Panc1 (cell line): ENCODE results near the gene ZFHX3. TPM values are rescaled to one million over a fixed set of nuclear protein-coding genes. Genes with fewer than 3 reads are reported as not detected.

Experiments
- ATAC-seq: fragments of 200-7000 bp; cut with Tn5 transposase; 2 replicates; pipeline ENCODE4 v1.9.1; 2020; ENCODE audit warnings: mild to moderate bottlenecking, moderate library complexity
- BruUV-seq: library from RNA; stranded (reverse); fragments of 400-500 nt; replicated peaks from 2 replicates; lab custom pipeline; 2021; lab: Mats Ljungman, UMichigan
- CTCF ChIA-PET: fragments of 300-600 bp; sonication (Branson Sonifier 250); formaldehyde crosslinking; loops from one replicate; lab custom pipeline; 2022; ENCODE audit warnings: antibody characterized with exemption; lab: Charles Lee
- POLR2A ChIA-PET: fragments of 300-600 bp; sonication (Branson Sonifier 250); formaldehyde crosslinking; loops from one replicate; lab custom pipeline; 2022; ENCODE audit warnings: antibody characterized with exemption; lab: Charles Lee
- DNase-seq: peaks from one replicate; pipeline ENCODE4 v3.0.0-alpha.2; 2010; ENCODE audit warnings: low read depth, low spot score
- H3K27ac ChIP-seq: 2 replicates; pipeline ENCODE4 v1.5.1; 2011; ENCODE audit warnings: mild to moderate bottlenecking, low read length, inconsistent platforms
- H3K27me3 ChIP-seq: fragments of 200-500 bp; sonication (Bioruptor generic); 2 replicates; pipeline ENCODE4 v1.6.0; 2014; ENCODE audit warnings: low read length, inconsistent platforms; ENCODE audit not compliant: control insufficient read depth, insufficient read depth
- H3K36me3 ChIP-seq: fragments of 200-500 bp; sonication (Bioruptor generic); 2 replicates; pipeline ENCODE4 v1.5.1; 2014; ENCODE audit warnings: inconsistent platforms, mild to moderate bottlenecking, low read length, moderate library complexity; ENCODE audit not compliant: control insufficient read depth, insufficient read depth
- H3K4me1 ChIP-seq: 2 replicates; pipeline ENCODE4 v1.5.1; 2011; ENCODE audit warnings: inconsistent platforms, mild to moderate bottlenecking, low read length, moderate library complexity; ENCODE audit not compliant: control insufficient read depth, insufficient read depth
- H3K4me3 ChIP-seq, 2 experiments: 2 replicates each; pipeline ENCODE4 v1.5.1; 2011 to 2012; ENCODE audit warnings: low read depth in 2 of 2, low read length in 2 of 2, mild to moderate bottlenecking in 2 of 2, inconsistent platforms in 1 of 2, moderate library complexity in 1 of 2
- H3K9me3 ChIP-seq: fragments of 200-500 bp; sonication (Bioruptor generic); 2 replicates; pipeline ENCODE4 v1.5.1; 2014; ENCODE audit warnings: low read depth, mild to moderate bottlenecking, inconsistent platforms, low read length, moderate library complexity; ENCODE audit not compliant: control insufficient read depth, insufficient read depth
- POLR2AphosphoS5 ChIP-seq: IDR thresholded peaks from 2 replicates; pipeline ENCODE4 v1.6.1; 2012; ENCODE audit warnings: mild to moderate bottlenecking, low read depth, low read length, moderate library complexity
- SIN3A ChIP-seq: IDR thresholded peaks from 2 replicates; pipeline ENCODE4 v1.6.1; 2012; ENCODE audit warnings: low read depth, mild to moderate bottlenecking, low read length, moderate library complexity, borderline replicate concordance; ENCODE audit not compliant: insufficient read depth
- TCF7L2 ChIP-seq: IDR thresholded peaks from 2 replicates; pipeline ENCODE4 v1.6.1; 2011; ENCODE audit warnings: mild to moderate bottlenecking, low read depth, low read length, inconsistent platforms
- in situ Hi-C: cut with HindIII; loops from 2 replicates; pipeline ENCODE4 v1.10.0; 2016; ENCODE audit warnings: low sequenced_read_pairs, low pct_unique_long_range_greater_than_20kb
- intact Hi-C: fragments of 100-400 bp; cut with micrococcal nuclease; formaldehyde crosslinking; loops from one replicate; pipeline ENCODE4 v1.10.0; 2022; ENCODE audit not compliant: unreplicated experiment
- total RNA-seq: library from RNA; stranded (reverse); gene quantifications from one replicate; pipeline ENCODE4 v1.2.1, GENCODE V29; 2021; ENCODE audit not compliant: unreplicated experiment
- TF ChIP-seq, protein P1 (sequence below), 2 experiments: IDR thresholded peaks; 2 replicates each; pipeline ENCODE4 v1.6.1; 2011 to 2012; ENCODE audit warnings: low read depth in 2 of 2, control low read depth in 1 of 2, low read length in 1 of 2, mild to moderate bottlenecking in 1 of 2, moderate library complexity in 1 of 2; ENCODE audit not compliant: insufficient read depth in 1 of 2
- TF ChIP-seq, protein P2 (sequence below): fragments of 450-650 bp; IDR thresholded peaks from 2 replicates; pipeline ENCODE4 v1.5.1; 2017; ENCODE audit warnings: mild to moderate bottlenecking

ZFHX3 gene
- total RNA-seq, 1 experiment from 2014 or later: 7.1 TPM

DNA sequence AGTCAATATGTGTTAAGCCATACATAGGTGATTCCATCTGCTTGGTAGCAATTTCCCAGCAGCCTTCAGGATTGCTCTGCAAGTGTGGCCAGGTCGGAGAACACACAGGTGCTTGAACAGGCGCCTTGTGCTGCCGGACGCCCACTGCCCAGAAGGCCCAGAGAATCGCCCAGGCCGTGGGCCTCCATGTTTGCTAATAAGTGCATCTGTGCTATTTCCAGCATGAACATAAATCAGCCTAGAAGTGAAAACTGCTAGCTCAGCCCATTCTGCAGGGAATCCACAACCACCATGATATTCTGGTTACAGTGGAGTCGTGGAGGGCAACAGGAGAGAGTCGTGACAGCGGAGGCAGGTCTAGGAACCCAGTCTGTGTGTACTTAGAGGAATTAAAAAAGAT is 78.1 kb downstream of the ZFHX3 start:
- Histone ChIP-seq H3K27me3 (no peaks in the 10 kb centered on the region), H3K9me3 (no peaks in the 10 kb centered on the region), H3K4me3 (no peak overlapping the region), H3K27ac (no peak overlapping the region), H3K36me3 (no peaks in the 10 kb centered on the region), H3K4me1 (no peaks in the 10 kb centered on the region)
- ATAC-seq (no peak), DNase-seq (no peak)
- CTCF ChIA-PET: no interaction called here
- intact Hi-C loops (no loop called here), in situ Hi-C loops (no loop called here)
- no TSS peak for BruUV-seq
- TF ChIP-seq, protein P1, sequence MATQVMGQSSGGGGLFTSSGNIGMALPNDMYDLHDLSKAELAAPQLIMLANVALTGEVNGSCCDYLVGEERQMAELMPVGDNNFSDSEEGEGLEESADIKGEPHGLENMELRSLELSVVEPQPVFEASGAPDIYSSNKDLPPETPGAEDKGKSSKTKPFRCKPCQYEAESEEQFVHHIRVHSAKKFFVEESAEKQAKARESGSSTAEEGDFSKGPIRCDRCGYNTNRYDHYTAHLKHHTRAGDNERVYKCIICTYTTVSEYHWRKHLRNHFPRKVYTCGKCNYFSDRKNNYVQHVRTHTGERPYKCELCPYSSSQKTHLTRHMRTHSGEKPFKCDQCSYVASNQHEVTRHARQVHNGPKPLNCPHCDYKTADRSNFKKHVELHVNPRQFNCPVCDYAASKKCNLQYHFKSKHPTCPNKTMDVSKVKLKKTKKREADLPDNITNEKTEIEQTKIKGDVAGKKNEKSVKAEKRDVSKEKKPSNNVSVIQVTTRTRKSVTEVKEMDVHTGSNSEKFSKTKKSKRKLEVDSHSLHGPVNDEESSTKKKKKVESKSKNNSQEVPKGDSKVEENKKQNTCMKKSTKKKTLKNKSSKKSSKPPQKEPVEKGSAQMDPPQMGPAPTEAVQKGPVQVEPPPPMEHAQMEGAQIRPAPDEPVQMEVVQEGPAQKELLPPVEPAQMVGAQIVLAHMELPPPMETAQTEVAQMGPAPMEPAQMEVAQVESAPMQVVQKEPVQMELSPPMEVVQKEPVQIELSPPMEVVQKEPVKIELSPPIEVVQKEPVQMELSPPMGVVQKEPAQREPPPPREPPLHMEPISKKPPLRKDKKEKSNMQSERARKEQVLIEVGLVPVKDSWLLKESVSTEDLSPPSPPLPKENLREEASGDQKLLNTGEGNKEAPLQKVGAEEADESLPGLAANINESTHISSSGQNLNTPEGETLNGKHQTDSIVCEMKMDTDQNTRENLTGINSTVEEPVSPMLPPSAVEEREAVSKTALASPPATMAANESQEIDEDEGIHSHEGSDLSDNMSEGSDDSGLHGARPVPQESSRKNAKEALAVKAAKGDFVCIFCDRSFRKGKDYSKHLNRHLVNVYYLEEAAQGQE (IDR thresholded peaks at IDR 0.05; ENCODE audit: insufficient read depth in 1 of 2, low read depth in 2 of 2, low read length in 1 of 2): no peak
- TF ChIP-seq, protein P2, sequence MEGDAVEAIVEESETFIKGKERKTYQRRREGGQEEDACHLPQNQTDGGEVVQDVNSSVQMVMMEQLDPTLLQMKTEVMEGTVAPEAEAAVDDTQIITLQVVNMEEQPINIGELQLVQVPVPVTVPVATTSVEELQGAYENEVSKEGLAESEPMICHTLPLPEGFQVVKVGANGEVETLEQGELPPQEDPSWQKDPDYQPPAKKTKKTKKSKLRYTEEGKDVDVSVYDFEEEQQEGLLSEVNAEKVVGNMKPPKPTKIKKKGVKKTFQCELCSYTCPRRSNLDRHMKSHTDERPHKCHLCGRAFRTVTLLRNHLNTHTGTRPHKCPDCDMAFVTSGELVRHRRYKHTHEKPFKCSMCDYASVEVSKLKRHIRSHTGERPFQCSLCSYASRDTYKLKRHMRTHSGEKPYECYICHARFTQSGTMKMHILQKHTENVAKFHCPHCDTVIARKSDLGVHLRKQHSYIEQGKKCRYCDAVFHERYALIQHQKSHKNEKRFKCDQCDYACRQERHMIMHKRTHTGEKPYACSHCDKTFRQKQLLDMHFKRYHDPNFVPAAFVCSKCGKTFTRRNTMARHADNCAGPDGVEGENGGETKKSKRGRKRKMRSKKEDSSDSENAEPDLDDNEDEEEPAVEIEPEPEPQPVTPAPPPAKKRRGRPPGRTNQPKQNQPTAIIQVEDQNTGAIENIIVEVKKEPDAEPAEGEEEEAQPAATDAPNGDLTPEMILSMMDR: no peak
- no peak for TF ChIP-seq POLR2AphosphoS5
- no peak for TF ChIP-seq TCF7L2
- no peak for TF ChIP-seq SIN3A
- POLR2A ChIA-PET: no interaction called here

DNA sequence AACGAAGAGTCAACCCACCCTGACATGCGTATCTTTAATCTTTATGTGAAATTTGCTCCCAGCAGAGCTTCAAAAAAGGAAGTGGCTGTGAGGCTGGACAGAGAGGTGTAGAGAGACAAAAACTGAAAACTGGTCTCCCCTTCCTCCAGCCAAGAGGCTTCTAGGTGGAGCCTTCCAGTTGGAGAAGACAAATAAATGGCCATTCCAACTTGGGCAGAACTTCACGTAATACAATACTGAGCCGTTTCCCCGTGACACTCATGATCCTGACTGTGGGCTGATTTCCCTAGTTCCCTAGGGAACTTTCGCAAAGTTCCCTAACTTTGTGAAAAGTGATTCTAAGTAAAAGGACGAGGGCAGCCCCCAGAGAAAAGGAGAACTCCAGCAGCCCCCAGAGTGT is 78.8 kb downstream of the ZFHX3 start:
- H3K9me3 ChIP-seq: no peaks in the 10 kb centered on the region
- TF ChIP-seq, protein P2: no peak
- TF ChIP-seq SIN3A: no peak
- no peak for TF ChIP-seq POLR2AphosphoS5
- TF ChIP-seq, protein P1 (IDR thresholded peaks at IDR 0.05; ENCODE audit: insufficient read depth in 1 of 2, low read depth in 2 of 2, low read length in 1 of 2): no peak
- no peak for TF ChIP-seq TCF7L2
- no peaks in the 10 kb centered on the region for H3K4me1 ChIP-seq
- ATAC-seq (no peak), DNase-seq (no peak)
- CTCF ChIA-PET: no interaction called here
- no peaks in the 10 kb centered on the region for H3K36me3 ChIP-seq
- POLR2A ChIA-PET: no interaction called here
- H3K4me3 ChIP-seq: no peak overlapping the region
- H3K27me3 ChIP-seq: no peaks in the 10 kb centered on the region
- in situ Hi-C loops (no loop called here), intact Hi-C loops (no loop called here)
- H3K27ac ChIP-seq: no peak overlapping the region
- BruUV-seq: no TSS peak
